GM19351 (cell line): Measurements from ENCODE around the gene CAPN1.
"Not testable (repeated sequence)": the region's sequence is repeated elsewhere in the genome, so short reads cannot be mapped to it uniquely, and the experiment has no call there.

Source experiments
- ATAC-seq: cut with Tn5 transposase; IDR thresholded peaks from one replicate; pipeline ENCODE4 v1.9.1; 2021; ENCODE audit warnings: mild to moderate bottlenecking, moderate library complexity; ENCODE audit not compliant: unreplicated experiment

The CAPN1 gene

DNA sequence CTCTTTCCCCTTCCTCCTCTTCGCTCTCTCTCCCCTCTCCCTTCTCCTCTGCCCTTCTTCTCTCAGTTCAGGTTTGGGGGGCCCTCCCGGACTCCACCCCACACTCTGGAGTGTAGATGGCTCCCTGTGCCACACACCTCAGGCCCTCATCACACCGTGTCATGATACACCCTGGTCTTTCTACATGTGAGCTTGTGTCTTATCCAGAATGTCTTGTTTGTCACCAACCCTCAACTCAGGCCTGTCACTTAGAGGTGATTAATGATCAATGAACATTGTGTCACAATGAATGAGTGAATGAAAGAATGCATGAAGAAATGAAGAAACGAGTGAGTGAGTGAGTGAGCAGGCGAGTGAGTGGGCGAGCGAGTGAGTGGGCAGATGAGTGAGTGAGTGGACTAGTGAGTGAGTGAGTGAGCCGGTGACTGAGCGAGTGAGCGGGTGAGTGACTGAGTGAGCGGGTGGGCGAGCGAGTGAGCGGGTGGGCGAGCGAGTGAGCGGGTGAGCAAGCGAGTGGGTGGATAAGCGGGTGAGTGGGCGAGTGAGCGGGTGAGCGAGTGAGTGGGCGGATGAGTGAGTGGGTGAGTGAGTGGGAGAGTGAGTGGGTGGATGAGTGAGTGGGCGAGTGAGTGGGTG is 33.8 kb downstream of the CAPN1 start:
- no peak for ATAC-seq

DNA sequence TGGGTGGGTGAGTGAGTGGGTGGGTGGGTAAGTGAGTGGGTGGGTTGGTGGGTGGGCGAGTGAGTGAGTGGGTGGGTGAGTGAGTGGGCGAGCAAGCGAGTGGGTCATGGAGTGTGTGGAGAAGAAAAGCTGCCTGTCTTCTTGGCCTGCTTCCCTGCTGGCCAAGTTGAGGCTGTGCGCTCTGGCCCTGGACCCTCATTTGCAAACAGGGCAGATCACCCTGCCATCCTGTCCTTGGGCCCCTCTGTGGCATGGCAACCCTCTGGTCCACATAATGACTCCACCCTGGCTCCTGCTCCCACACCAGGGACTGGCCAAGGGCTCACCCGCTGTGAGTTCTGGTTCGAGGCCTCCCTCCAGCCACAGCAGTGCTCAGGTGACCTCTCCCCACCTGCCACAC is 35.1 kb downstream of the CAPN1 start:
- ATAC-seq: no peak

DNA sequence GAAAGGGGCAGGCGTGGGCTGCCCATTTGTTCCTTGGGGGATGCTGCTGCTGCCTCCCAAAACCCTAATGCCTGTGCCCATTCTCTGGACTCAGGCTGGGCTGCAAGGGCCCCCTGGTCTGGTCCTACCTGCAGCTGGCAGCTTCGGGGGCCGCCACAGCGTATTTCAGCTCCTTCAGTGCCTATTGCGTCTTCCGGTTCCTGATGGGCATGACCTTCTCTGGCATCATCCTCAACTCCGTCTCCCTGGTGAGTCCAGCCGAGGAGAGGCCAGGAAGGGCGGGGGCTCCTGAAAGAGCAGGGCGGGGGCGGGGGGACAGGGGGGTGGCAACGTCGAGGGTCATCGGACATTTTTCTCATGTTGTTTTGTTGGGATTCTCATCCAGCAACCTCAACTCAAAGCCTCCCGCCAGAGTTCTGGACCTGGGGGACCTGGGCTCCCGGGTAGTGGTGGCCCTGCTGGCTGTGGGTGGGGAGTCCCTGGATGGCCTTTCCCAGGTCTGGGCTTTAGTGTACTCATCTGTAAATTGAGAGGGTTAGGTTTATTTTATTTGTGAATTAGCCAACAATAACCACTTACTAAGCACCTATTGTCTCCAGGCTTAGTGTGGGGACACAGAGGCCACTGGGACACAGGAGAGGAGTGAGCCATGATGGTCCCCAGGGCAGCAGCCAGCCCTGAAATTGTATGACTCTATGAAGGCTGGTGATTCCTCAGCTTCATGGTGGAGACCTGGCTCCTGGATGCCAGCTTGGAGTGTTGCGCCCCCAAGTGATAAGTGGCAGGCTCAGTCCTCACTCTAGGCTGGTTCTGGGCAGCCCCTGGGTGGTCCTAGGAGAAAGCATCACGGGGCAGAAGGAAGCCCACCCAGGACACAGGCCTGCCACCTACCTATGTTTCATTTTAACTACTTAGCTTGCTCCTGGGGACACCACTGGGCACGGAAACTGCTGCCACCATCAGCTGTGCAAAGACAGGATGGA is 36.0 kb downstream of the CAPN1 start:
- ATAC-seq: no peak

DNA sequence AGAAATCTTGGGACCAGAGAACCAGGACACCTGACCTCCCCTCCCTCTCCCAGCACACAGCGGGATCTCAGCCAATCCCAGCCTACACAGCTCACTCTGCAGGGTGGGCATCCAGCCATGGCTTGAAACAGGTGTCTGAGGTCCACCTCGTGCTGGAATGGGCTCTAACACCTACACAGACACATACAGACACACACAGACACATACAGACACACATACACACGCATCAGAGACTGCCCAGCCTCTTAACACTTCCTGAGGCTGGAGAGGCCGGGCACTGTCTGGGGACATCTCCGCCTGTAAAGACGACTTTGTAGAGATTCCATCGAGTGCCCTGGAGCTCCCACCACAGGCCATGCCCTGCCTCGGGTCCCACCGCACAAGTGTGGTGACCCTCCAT is 36.7 kb downstream of the CAPN1 start:
- ATAC-seq: no peak

DNA sequence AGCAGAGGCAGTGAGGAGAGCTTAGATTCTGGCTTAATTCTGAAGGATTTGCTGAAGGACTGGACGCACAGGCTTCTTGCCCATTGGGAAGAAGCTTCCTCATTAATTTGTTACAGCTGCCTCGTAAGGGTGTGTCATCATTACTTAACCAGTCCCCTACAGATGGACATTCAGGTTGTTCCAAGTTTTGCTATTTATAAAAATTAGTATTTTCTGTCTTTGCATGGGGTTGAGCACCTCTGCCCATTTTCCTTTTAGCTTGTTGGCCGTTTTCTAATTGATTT is 38.1 kb downstream of the CAPN1 start:
- ATAC-seq: no peak

DNA sequence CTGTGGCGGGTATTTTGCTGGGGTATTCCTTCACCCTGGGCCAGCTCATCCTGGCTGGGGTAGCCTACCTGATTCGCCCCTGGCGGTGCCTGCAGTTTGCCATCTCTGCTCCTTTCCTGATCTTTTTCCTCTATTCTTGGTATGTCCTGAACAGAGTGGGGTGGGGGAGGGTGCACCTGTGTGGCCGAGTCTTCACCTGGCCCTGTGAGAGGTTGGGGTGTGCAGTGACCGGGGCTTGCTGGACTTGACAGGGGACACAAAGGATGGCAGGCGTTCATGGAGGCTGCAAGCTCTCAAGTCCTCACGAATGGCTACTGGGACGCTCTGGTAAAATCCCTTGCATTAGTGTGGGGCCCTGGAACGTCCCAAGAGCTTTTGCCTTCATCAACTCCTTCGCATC is 39.3 kb downstream of the CAPN1 start:
- no peak for ATAC-seq

DNA sequence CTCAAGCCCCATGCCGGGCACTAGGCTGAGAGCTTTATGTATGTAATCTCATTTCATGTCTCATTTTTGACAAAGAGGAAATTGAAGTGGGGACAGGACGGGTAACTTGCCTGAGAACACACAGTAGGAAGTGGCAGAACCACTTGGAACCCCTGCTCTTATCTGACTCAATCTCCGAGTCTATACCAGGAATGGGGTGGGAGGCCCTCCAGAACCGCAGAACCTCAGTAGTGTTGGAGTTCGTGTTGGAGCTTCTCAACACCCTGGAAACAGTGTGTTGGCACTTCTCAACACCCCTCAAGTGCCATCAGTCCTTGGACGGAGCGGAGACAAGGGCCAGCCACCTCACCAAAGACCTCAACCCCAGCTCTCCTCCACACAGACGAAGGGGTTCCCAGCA is 41.3 kb downstream of the CAPN1 start:
- ATAC-seq: no peak

DNA sequence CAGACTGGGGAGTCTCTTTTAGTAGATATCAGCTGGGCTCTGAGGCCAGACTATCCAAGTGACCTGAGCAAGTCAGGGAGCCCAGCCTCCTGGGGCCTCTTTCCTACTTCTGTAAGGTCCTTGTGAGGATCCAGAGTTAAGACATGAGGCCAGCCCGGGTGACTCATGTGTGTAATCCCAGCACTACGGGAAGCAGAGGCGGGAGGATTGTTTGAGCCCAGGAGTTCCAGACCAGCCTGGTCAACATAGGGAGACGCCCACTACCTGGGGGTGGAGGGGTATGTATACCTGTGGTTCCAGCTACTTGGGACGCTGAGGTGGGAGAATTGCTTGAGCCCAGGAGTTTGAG is 43.2 kb downstream of the CAPN1 start:
- ATAC-seq: no peak

DNA sequence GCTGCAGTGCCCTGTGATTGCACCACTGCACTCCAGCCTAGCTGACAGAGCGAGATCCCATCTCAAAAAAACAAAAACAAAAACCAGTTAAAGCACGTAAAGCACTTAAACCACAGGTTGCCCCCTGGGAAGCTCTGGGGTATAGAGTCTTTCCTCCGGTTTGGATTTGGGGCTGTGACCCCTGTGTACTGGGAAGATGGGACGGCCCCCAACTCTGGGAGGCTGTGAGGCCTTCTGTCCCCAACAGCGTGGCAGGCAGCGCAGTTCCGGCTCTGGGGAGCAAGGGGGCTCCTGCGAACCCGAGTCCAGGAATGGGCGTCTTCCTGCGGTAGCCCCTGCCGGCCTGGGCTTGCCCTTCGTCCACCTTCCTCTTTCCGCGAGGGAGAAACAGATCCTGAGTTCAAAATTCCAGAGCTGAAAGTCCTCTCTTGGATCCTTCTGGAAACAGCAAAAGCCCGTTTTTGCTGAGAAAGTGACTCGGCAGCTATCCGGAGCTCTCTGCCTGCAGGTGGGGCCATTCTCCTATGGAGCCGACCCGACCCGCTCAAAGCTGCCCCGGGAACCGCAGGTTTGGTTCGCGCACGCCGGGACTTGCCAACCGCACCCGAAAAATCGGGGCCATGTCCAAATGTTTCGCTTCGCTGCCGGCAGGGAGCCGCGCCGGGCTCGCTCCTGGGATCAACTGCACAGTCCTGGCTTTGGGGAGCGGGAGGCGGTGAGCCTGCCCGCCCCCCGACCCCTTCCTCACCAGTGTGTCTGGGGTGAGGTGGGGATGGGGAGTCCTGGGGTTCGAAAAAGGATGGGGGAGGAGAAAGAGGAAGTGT is 43.8 kb downstream of the CAPN1 start:
- ATAC-seq: no peak

DNA sequence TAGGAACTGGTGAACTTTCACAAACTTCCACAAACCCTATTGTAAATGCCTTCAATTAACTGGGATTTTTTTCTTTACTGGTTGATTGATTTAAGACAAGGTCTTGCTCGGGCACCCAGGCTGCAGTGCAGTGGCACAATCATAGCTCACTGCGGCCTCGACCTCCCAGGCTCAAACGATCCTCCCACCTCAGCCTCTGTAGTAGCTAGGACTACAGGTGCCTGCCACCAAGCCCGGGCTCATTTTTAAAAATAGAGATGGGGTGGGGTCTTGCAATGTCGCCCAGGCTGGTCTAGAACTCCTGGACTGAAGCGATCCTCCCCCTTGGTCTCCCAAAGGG is 44.3 kb downstream of the CAPN1 start:
- ATAC-seq: no peak

DNA sequence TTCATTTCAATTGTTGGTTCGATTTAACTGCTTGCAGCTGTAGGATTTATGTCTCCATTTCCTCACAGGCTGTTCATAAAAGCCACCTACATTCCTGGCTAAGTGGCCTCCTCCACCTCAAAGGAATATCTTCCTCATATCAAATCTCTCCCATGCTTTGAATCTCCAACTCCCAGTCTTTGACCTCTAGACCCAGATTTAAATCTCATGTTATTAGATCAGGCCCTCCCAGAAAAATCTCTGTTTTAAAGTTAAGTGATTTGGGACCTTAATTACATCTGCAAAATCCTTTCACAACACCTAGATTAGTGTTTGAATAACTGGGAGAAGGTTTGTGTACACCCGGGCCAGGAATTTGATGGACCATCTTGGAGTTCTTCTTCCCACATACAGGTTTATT is 46.2 kb downstream of the CAPN1 start:
- ATAC-seq: no peak

DNA sequence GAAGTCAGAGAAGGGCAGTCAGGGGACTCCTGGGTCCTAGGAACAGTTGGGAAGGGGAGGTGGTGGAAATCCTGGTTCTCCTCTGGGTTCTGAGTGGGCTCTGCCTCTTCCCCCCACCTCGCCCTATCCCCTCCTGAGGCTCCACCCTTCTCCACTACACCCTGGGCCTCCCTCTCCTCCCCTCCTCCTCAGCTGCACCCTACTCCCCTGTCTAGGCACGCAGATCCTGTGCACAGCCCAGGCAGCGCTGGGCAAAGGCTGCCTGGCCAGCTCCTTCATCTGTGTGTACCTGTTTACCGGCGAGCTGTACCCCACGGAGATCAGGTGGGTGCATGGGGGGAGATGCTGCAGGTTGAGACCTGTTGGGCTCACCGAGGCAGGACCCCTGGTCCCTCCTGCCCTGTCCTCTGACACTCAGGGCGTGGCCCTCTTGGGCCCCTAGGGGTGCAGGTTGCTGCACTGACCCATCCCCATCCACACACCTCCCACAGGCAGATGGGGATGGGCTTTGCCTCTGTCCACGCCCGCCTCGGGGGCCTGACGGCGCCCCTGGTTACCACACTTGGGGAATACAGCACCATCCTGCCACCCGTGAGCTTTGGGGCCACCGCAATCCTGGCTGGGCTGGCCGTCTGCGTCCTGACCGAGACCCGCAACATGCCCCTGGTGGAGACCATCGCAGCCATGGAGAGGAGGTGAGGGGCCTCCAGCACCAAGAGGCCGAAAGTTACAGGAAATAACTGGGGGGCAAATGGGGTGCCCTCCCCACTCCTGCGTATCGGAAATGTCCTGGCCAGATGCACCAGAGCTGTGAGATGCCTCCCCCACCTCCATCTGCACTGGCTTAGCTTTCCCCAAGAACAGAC is 54.7 kb downstream of the CAPN1 start:
- no peak for ATAC-seq

DNA sequence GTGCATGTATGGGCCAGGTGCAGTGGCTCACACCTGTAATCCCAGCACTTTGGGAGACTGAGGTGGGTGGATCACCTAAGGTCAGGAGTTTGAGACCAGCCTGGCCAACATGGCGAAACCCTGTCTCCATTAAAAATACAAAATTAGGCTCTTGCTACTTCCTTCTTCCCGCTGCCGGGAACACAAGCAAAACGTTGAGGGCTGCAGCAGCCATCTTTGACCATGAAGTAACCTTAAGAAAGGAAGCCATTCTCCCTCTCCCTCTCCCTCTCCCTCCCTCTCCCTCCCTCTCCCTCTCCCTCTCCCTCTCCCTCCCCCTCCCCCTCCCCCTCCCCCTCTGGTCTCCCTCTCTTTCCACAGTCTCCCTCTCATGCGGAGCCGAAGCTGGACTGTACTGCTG is 56.6 kb downstream of the CAPN1 start:
- ATAC-seq: not testable (repeated sequence)

DNA sequence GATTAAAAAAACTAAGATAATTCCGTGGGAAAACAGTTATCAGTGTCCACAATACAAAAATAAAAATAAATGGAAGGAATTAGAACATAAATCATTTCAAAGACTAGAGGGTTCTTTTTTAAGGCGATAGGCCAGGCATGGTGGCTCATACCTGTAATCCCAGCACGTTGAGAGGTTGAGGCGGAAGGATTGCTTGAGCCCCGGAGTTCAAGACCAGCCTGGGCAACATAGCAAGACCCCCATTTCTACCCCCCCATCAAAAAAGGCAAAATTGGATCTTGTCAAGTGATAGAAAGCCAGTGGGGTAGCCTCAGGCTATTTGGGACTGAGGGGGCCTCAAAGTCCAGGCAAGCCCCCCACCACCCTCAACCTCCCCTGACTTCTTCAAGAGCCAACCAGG is 59.4 kb downstream of the CAPN1 start:
- ATAC-seq: no peak

DNA sequence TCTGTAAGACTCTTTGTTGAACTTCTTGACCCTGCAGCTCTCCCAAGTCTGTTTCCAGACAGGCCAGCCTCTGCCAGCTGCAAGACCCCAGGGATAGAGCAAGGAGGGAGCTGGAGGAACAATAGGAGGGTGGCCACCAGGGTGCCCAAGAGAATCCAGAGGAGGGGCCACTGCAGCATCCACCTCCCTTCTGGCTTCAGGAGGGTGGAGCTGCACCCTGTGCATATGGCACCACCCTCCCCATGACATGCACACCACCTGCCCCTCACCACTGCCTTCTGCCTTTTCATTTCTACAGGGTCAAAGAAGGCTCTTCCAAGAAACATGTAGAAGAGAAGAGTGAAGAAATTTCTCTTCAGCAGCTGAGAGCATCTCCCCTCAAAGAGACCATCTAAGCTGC is 60.0 kb downstream of the CAPN1 start:
- ATAC-seq: no peak

DNA sequence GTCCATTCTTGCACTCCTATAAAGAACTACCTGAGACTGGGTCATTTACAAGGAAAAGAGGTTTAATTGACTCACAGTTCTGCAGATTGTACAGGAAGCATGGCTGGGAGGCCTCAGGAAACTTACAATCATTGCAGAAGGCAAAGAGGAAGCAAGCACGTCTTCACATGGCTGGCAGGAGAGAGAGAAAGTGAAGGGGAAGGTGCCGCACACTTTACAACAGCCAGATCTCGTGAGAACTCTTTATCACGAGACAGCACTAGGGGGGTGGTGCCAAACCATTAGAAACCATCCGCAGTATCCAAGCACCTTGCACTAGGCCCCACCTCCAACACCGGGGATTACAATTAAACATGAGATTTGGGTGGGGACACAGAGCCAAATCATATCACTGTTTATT is 60.7 kb downstream of the CAPN1 start:
- ATAC-seq: no peak

DNA sequence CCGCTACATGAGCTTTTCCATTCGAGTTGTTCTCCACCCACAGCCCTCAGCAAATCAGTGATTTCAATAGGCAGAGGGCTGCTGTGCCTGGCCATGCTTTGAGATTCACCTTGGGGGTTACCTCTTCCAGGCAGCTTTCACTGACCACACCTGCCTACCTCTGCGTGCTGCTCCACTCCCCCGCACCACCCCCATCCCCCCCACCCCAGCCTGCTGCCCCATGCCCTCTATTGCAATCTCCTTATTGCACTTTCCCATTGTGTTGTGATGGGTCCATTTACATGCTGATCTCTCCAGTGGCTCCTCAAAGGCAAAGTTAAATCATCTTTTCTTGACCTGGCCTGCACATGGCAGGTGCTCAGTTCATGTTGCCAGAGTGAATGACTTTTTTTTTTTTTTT is 62.1 kb downstream of the CAPN1 start:
- no peak for ATAC-seq

DNA sequence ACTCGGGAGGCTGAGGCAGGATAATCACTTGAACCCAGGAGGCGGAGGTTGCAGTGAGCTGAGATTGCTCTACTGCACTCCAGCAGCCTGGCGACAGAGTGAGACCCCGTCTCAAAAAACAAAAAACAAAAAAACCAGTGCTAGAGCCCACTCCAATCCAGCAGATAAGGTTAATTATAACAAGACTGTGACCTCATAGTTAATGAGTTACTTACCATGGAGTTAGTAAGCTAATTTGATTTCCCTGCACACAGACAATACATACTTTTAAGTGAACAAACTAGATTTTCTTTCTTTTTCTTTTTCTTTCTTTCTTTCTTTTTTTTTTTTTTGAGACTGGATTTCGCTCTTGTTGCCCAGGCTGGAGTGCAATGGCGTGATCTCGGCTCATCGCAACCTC is 63.3 kb downstream of the CAPN1 start:
- ATAC-seq: not testable (repeated sequence)

DNA sequence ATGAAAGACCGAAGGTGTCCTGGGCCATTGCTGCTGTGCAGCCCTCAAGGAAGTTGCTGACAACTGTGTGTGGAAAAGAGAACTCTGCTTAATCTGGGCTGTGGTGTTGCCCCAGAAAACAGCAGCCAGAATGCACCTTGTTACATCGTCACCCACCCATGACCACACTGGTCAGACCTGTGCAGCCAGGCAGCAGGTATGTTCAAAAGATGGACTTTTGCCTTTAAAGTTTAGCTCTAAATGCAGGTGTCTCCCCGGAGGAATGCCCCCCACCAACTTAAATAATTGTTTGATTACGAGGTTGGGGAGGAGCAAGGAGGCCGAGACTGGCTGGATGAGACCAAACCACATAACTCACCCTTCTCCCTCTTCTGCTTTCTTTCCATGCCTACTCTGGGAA is 64.8 kb downstream of the CAPN1 start:
- no peak for ATAC-seq

DNA sequence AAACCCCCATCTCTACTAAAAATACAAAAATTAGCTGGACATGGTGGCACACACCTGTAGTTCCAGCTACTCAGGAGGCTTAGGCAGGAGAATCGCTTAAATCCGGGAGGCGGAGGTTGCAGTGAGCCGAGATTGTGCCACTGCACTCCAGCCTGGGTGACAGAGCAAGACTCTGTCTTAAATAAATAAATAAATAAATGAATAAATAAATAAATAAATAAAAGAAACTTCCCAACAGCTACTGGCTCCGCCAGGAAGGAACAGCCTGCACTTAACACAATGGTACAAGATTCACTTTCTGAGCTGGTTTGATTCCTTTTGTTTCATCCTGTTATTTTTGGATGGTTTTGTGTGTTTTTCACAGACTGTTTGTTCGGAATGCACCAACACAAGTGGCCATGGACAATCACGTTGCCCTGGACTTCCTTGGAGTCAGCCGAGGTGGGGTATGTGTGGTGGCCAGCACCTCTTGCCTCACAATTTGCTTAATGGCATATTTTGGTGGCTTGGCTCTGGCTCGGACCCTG is 66.5 kb downstream of the CAPN1 start:
- not testable (repeated sequence) for ATAC-seq

DNA sequence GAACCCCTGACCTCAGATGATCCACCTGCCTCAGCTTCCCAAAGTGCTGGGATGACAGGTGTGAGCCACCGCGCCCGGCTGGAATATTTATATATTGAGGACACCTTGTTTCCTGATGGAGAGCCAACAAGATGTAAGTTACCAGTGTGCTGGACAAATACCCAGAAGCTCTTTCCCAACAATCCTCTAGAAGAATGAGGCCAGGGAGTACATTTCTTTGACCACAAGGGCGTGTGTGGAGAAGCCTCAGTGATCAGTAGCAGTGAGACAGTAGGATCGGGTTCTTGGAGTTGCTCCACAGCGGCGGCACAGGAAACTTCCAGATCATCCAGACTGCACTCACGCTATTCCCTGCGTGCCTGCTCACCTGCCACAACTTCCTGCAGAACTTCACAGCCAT is 69.7 kb downstream of the CAPN1 start:
- no peak for ATAC-seq
